K562 (cell line): ENCODE measurements around the gene HIVEP2. TPM values are rescaled to one million over a fixed set of nuclear protein-coding genes. Genes with fewer than 3 reads are reported as not detected.
A peak's percentile ranks its signal among the peaks of the same experiment; 100 is the strongest.

ENCODE experiments used
- ATAC-seq: fragments of 200-7000 bp; cut with Tn5 transposase; 3 replicates; pipeline ENCODE4 v1.9.1; 2020; ENCODE audit warnings: moderate library complexity
- BruUV-seq: library from RNA; stranded (reverse); fragments of 400-500 nt; replicated peaks from 2 replicates; lab custom pipeline; 2021; lab: Mats Ljungman, UMichigan
- CTCF ChIA-PET: fragments of 300-600 bp; formaldehyde crosslinking; extraction: SDS; loops from one replicate; lab custom pipeline; 2021; ENCODE audit warnings: low intra/inter-chr PET ratio; lab: Yijun Ruan, JAX
- POLR2A ChIA-PET: fragments of 300-600, 350-650 bp; sonication (Branson Sonifier 250); formaldehyde crosslinking; extraction: SDS; loops from one replicate; lab custom pipeline; 2021; ENCODE audit warnings: antibody characterized with exemption, inconsistent platforms; lab: Yijun Ruan, JAX
- DNase-seq, 4 experiments: peaks; one replicate each; pipeline versions ENCODE4 v3.0.0 to v3.0.0-alpha.2; 2011 to 2018; ENCODE audit warnings: low spot score in 3 of 4, mixed read lengths in 3 of 4; ENCODE audit errors: extremely low read depth in 1 of 4
- FAIRE-seq: peaks from 2 replicates; lab custom pipeline; 2011; peaks lifted over from hg19 to GRCh38; lab: Jason Lieb, UNC
- H2AFZ ChIP-seq: 2 replicates; pipeline ENCODE4 v1.6.0; 2011; ENCODE audit warnings: low read depth, low read length, control low read depth, inconsistent platforms
- H3K27ac ChIP-seq: fragments of 200-600 bp; 3 replicates; pipeline ENCODE4 v1.8.0; 2011; ENCODE audit warnings: low read depth, mild to moderate bottlenecking, control low read depth, inconsistent platforms, low read length, moderate library complexity, mixed read lengths; ENCODE audit errors: extremely low read depth
- H3K27me3 ChIP-seq, 2 experiments: fragments of 300-600 bp in 1 of 2; 2 replicates in 1 of 2; 3 replicates in 1 of 2; pipeline versions ENCODE4 v1.6.0 to v1.8.0; 2011; ENCODE audit warnings: inconsistent platforms in 2 of 2, low read length in 2 of 2, mild to moderate bottlenecking in 1 of 2, mixed read lengths in 1 of 2, moderate library complexity in 1 of 2; ENCODE audit not compliant: control insufficient read depth in 2 of 2, insufficient read depth in 2 of 2
- H3K36me3 ChIP-seq: fragments of 300-600 bp; 3 replicates; pipeline ENCODE4 v1.8.0; 2011; ENCODE audit warnings: mild to moderate bottlenecking, low read length, inconsistent platforms; ENCODE audit not compliant: control insufficient read depth, insufficient read depth
- H3K4me1 ChIP-seq, 2 experiments: fragments of 200-600 bp in 1 of 2; replicated peaks in 1 of 2; 2 replicates in 1 of 2; 3 replicates in 1 of 2; pipeline versions ENCODE4 v1.5.1 to v1.8.0; 2011; ENCODE audit warnings: inconsistent platforms in 2 of 2, low read length in 2 of 2, mild to moderate bottlenecking in 1 of 2, mixed read lengths in 1 of 2, moderate library complexity in 1 of 2; ENCODE audit not compliant: control insufficient read depth in 2 of 2, insufficient read depth in 2 of 2
- H3K4me2 ChIP-seq: 2 replicates; pipeline ENCODE4 v1.6.1; 2011; ENCODE audit warnings: low read length, control low read depth, inconsistent platforms, mixed read lengths; ENCODE audit not compliant: insufficient read depth
- H3K4me3 ChIP-seq: fragments of 200-600 bp; sonication (generic), shearing (Covaris generic); 2 replicates; pipeline ENCODE4 v1.5.1; 2016; ENCODE audit warnings: control low read depth, inconsistent platforms
- H3K79me2 ChIP-seq: fragments of 200-600 bp; 3 replicates; pipeline ENCODE4 v1.8.0; 2011; ENCODE audit warnings: low read length, inconsistent platforms; ENCODE audit not compliant: control insufficient read depth, insufficient read depth
- H3K9ac ChIP-seq, 2 experiments: 2 replicates each; pipeline versions ENCODE4 v1.6.0 to v1.6.1; 2011; ENCODE audit warnings: low read depth in 2 of 2, low read length in 2 of 2, control low read depth in 1 of 2, inconsistent platforms in 1 of 2, mild to moderate bottlenecking in 1 of 2, mixed read lengths in 1 of 2; ENCODE audit not compliant: insufficient read depth in 1 of 2
- H3K9me1 ChIP-seq: one replicate; pipeline ENCODE4 v1.6.0; 2011; ENCODE audit warnings: inconsistent platforms, mild to moderate bottlenecking, low read length, moderate library complexity; ENCODE audit not compliant: control insufficient read depth, insufficient read depth
- H3K9me3 ChIP-seq: replicated peaks from 2 replicates; pipeline ENCODE4 v1.5.1; 2011; ENCODE audit warnings: low read depth, low read length, inconsistent platforms; ENCODE audit not compliant: control insufficient read depth, insufficient read depth
- H4K20me1 ChIP-seq: replicated peaks from 2 replicates; pipeline ENCODE4 v1.6.1; 2011; ENCODE audit warnings: low read length, inconsistent platforms, mixed read lengths; ENCODE audit not compliant: control insufficient read depth, insufficient read depth
- ARID1B ChIP-seq: fragments of 450-650 bp; IDR thresholded peaks from 2 replicates; pipeline ENCODE4 v1.6.1; 2016; ENCODE audit warnings: antibody characterized with exemption, mild to moderate bottlenecking, inconsistent platforms
- CEBPG ChIP-seq, 3 experiments: fragments of 200-800 bp in 1 of 3; sonication (Bioruptor generic) in 1 of 3; sonication (generic) in 1 of 3; formaldehyde crosslinking in 1 of 3; IDR thresholded peaks in 2 of 3; conservative IDR thresholded peaks in 1 of 3; 2 replicates each; pipeline versions ENCODE4 v1.6.1 to v1.8.0; 2016 to 2022; ENCODE audit warnings: missing compliant biosample characterization in 2 of 3, missing genetic modification characterization in 2 of 3, mild to moderate bottlenecking in 1 of 3, missing genetic modification reagents in 1 of 3
- ELF2 ChIP-seq: fragments of 250-450 bp; sonication (Bioruptor Pico); IDR thresholded peaks from 2 replicates; pipeline ENCODE4 v1.5.0; 2021; ENCODE audit warnings: mild to moderate bottlenecking
- FOS ChIP-seq: IDR thresholded peaks from 3 replicates; pipeline ENCODE4 v1.6.1; 2011; ENCODE audit not compliant: insufficient read length; ENCODE audit errors: extremely low read depth
- JUNB ChIP-seq: fragments of 450-650 bp; formaldehyde crosslinking; conservative IDR thresholded peaks from 2 replicates; pipeline ENCODE4 v1.4.0; 2020; ENCODE audit warnings: mild to moderate bottlenecking
- POLR2AphosphoS2 ChIP-seq: IDR thresholded peaks from 2 replicates; pipeline ENCODE4 v1.6.1; 2012; ENCODE audit warnings: low read length, improper control_type of control experiment
- RBM25 ChIP-seq: fragments of 200-400 bp; formaldehyde crosslinking; IDR thresholded peaks from 2 replicates; pipeline ENCODE4 v1.6.1; 2018; ENCODE audit warnings: low read length, low read depth, moderate library complexity; ENCODE audit not compliant: severe bottlenecking
- SMARCC2 ChIP-seq: fragments of 450-650 bp; IDR thresholded peaks from 2 replicates; pipeline ENCODE4 v1.6.1; 2017; ENCODE audit warnings: antibody characterized with exemption, moderate library complexity, mild to moderate bottlenecking, low read depth
- WGBS: fragments of 100-300 bp; shearing (Covaris generic); methylation state at CpG from one replicate; pipeline ENCODE4 v1.1.6; 2016; ENCODE audit warnings: low coverage, mixed read lengths; ENCODE audit not compliant: insufficient coverage; ENCODE audit errors: missing lambda C conversion rate; 5-methylcytosine and 5-hydroxymethylcytosine counted together
- in situ Hi-C: fragments of 300-500 bp; cut with MboI; formaldehyde crosslinking; loops from 4 replicates; pipeline ENCODE4 v1.15.0; 2018; ENCODE audit warnings: inconsistent platforms, mixed read lengths
- intact Hi-C: fragments of 100-400 bp; cut with micrococcal nuclease; formaldehyde crosslinking; loops from 2 replicates; pipeline ENCODE4 v1.14.2; 2022
- polyA plus RNA-seq, 8 experiments: library from polyadenylated mRNA; depleted of rRNA in 4 of 8; stranded (reverse) in 5 of 8; unstranded in 3 of 8; fragments of >200 nt; fragmentation: Nextera tagmentation in 2 of 8; fragmentation: Illumina TruSeq in 1 of 8; extraction: Ambion mirVana in 2 of 8; extraction: Trizol in 1 of 8; gene quantifications; 2 replicates each; pipeline versions ENCODE4 v1.2.1 to v1.2.3, GENCODE V29; 2011 to 2014; ENCODE audit warnings: inconsistent platforms in 1 of 8, missing spikeins in 1 of 8
- total RNA-seq, 7 experiments: library from RNA; depleted of rRNA in 6 of 7; stranded (reverse); fragments of >200 nt in 6 of 7; fragmentation: Illumina TruSeq in 2 of 7; extraction: Trizol in 2 of 7; gene quantifications; 2 replicates each; pipeline versions ENCODE4 v1.2.1 to v1.2.3, GENCODE V29; 2011 to 2021; ENCODE audit warnings: low replicate concordance in 1 of 7

The HIVEP2 gene
- total and polyA plus RNA-seq, 9 of the 15 experiments (the other 6 are each of a cell fraction or from before 2014, with no cell fraction given) = under 0.01 to 1.2 (median 0.31) TPM

GRCh38 chr6:142752348-142752747 is 192.6 kb downstream of the HIVEP2 start:
- no peak for DNase-seq
- no peaks in the 10 kb centered on the region for H3K9me1 ChIP-seq
- H2AFZ ChIP-seq = no peak overlapping the region
- ATAC-seq = no peak
- H4K20me1 ChIP-seq = no peaks in the 10 kb centered on the region
- intact Hi-C loops (no loop called here), in situ Hi-C loops (no loop called here)
- no peaks in the 10 kb centered on the region for H3K79me2 ChIP-seq
- no TSS peak for BruUV-seq
- H3K27ac ChIP-seq = no peak overlapping the region
- H3K27me3 ChIP-seq = peaks cover 3 to 13% of the 10 kb centered on the region in 2 experiments; a peak in 2 of 5 replicates
- no peak overlapping the region for H3K4me2 ChIP-seq
- no peak overlapping the region for H3K4me3 ChIP-seq
- no peaks in the 10 kb centered on the region for H3K9me3 ChIP-seq
- no peaks in the 10 kb centered on the region for H3K4me1 ChIP-seq
- H3K9ac ChIP-seq = no peak overlapping the region
- no peak for TF ChIP-seq JUNB (CRISPR knock-in tag)
- no peak for TF ChIP-seq ARID1B
- no peak for TF ChIP-seq CEBPG (CRISPR knock-in tag; IDR thresholded peaks at IDR 0.05)
- TF ChIP-seq CEBPG (tag; conservative IDR thresholded peaks at IDR 0.05 in 1 of 2, IDR thresholded peaks at IDR 0.05 in 1 of 2) = 0 out of 4 replicates have a peak, but pooled peaks of 1 of the 2 experiments have one; percentile 30
- TF ChIP-seq FOS = no peak
- TF ChIP-seq POLR2AphosphoS2 = no peak
- WGBS = 0% methylated on average over 2 of the region's 2 CpGs
- ChIA-PET CTCF (no interaction called here), POLR2A (no interaction called here)
- no peaks in the 10 kb centered on the region for H3K36me3 ChIP-seq
- FAIRE-seq = no peak

DNA sequence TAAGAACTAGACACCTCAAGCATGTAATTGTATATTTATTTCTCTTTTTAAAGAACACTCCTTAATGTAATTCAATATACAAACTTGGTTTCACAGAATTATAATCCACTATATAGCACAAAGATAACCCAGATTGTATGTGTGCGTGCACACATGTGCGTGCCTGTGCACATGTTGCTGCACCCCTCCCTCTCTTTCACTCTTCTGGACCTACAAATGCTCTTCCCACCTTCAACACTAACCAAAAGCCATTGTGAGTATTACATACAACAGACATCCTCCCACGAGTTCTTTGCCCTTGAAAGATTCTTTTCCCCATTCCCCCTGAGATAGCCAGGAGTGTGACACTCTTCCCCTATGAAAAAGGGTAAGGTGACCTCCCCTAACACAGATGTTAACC is 193.5 kb downstream of the HIVEP2 start:
- Histone ChIP-seq H3K27ac (no peak overlapping the region), H3K9ac (no peak overlapping the region), H3K9me3 (no peaks in the 10 kb centered on the region), H3K4me3 (no peak overlapping the region), H3K36me3 (no peaks in the 10 kb centered on the region), H3K4me1 (no peaks in the 10 kb centered on the region), H3K27me3 (peaks cover 3 to 13% of the 10 kb centered on the region in 2 experiments; a peak in 2 of 5 replicates), H3K79me2 (no peaks in the 10 kb centered on the region), H2AFZ (no peak overlapping the region), H3K4me2 (no peak overlapping the region), H3K9me1 (no peaks in the 10 kb centered on the region), H4K20me1 (no peaks in the 10 kb centered on the region)
- WGBS = 0% methylated on average over 3 of the region's 3 CpGs
- ChIA-PET CTCF (no interaction called here), POLR2A (interaction anchor here (1.0 kb wide), 1 partner anchor 14 kb away, joined by 3 read pairs; no protein-coding TSS in a partner anchor)
- DNase-seq (no peak), FAIRE-seq (no peak), ATAC-seq (no peak)
- BruUV-seq = no TSS peak
- intact Hi-C loops = no loop called here
- in situ Hi-C loops = no loop called here
- TF ChIP-seq SMARCC2 (no peak), ELF2 (no peak), RBM25 (no peak)
